Ureter (tissue), 1 donor: Measurements from ENCODE around the gene ARID3A. TPM values are rescaled to one million over a fixed set of nuclear protein-coding genes. Genes with fewer than 3 reads are reported as not detected.
A peak's percentile ranks its signal among the peaks of the same experiment; 100 is the strongest.

ENCODE experiments used
- DNase-seq: peaks from one replicate; pipeline ENCODE4 v3.0.0-alpha.2; 2020; ENCODE audit warnings: low spot score
- total RNA-seq: library from RNA; stranded (reverse); gene quantifications from one replicate; pipeline ENCODE4 v1.2.4, GENCODE V29; 2023
- donor health status: DM: yes; HTN: yes; CAD: no.

ARID3A gene
- total RNA-seq, 1 donor from 2014 or later = 8.4 TPM

DNA sequence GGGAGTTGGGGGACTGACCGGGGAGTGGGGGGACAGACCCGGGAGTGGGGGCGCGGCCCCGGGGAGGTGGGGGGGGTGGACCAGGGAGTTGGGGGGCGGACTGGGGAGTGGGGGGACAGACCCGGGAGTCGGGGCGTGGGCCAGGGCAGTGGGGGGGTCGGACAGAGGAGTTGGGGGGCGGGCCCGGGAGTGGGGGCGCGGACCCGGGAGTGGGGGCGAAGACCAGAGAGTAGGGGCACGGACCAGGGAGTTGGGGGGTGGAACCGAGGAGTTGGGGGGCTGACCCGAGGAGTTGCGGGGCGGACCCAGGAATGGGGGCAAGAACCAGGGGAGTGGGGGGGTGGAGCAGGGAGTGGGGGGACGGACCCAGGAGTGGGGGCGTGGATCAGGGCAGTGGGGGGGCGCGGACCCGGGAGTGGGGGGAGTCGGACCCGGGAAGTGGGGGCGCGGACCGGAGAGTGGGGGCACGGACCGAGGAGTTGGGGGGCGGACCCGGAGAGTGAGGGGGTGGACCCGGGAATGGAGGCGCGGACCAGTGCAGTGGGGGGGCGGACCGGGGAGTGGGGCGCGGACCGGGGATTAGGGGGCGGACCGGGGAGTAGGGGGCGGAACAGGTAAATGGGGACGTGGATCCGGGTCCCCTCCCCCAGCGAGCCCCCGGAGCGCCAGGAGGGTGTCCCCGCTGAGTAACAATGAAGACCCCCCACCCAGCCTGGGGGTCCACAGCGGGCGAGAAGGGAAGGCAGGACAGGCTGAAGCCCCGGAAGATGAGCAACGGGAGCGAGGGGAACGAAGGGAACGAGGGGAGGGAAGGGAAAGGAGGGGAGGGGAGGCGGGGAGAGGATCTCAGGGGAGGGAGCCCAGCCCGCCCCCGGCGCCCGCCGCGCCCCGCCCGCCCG lies 13.4 kb upstream of the ARID3A start:
- DNase-seq = no peak

DNA sequence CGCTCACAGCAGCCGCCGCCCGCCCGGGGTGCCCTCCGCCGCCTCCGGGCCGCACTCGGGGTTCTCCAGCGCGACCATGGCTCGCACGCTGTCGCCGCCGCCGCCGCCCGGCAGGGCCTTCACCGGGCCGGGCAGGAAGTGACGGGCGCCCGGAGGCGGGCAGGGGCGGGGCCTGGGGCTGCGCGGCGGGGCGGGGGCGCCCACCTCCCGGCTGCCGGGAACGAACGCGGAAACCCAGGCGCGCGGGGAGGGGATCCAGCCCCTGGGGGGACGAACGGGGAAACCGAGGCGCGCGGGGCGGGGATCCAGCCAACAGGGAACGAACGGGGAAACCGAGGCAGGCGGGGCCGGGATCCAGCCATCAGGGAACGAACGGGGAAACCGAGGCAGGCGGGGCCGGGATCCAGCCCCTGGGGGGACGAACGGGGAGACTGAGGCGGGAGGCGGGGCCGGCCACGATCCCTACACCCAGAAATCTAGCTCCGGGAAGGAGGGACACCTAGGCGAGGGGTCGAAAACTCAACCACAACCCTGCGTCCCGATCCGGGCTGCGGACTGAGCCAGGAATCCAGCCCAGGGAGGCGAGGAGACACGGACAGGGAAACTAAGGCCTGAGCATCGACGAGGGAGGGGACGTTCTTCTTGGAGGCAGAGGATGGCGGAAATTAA lies 12.6 kb upstream of the ARID3A start, which contains the start of gene R3HDM4:
Gene R3HDM4, minus strand, starts transcription at position 140 of the 669 bp plus-strand sequence. Its CDS starts 62 bp downstream, at position 78.
- peak; percentile 85 for DNase-seq

- DNase-seq = no peak
These were observed 9.1 kb upstream of the ARID3A start for GRCh38 chr19:916645-917322.

DNA sequence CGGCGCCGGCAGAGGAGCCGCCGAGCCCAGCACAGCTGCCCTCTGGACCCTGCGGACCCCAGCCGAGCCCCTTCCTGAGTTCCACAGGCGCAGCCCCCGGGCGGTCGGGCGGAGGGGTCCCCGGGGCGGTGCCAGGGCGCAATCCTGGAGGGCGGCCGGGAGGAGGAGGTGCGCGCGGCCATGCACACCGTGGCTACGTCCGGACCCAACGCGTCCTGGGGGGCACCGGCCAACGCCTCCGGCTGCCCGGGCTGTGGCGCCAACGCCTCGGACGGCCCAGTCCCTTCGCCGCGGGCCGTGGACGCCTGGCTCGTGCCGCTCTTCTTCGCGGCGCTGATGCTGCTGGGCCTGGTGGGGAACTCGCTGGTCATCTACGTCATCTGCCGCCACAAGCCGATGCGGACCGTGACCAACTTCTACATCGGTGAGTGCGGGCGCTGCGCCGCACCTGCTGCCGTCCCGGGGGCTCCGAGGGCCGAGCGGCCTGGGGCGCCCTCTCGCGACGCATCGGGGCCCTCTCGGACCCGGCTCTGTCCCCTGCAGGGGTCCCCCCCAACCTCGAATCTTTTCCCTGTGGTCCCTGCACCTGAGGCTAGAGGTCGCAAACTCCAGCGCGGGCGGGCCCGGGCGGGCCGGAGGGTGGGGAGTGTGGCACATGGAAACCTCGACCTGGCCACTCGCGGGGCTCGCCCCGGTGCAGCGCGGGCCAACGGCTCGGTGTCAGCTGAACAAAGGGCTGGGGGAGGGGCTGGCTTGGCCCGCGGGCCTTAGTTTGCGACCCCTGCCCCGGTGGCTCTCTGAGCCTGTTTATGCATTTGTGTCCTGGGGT lies 8.3 kb upstream of the ARID3A start, which contains the start of gene KISS1R:
Gene KISS1R, plus strand, starts transcription at position 11 of the 829 bp plus-strand sequence. Its CDS starts 170 bp downstream, at position 181.
- DNase-seq = no peak

- DNase-seq = no peak
These were observed 7.7 kb upstream of the ARID3A start for GRCh38 chr19:918152-918437.

GRCh38 chr19:918481-919198 lies 7.2 kb upstream of the ARID3A start:
- DNase-seq = no peak

- no peak for DNase-seq
These were observed 6.4 kb upstream of the ARID3A start for GRCh38 chr19:919199-920050.

GRCh38 chr19:920051-920864 lies 5.6 kb upstream of the ARID3A start:
- no peak for DNase-seq

DNA sequence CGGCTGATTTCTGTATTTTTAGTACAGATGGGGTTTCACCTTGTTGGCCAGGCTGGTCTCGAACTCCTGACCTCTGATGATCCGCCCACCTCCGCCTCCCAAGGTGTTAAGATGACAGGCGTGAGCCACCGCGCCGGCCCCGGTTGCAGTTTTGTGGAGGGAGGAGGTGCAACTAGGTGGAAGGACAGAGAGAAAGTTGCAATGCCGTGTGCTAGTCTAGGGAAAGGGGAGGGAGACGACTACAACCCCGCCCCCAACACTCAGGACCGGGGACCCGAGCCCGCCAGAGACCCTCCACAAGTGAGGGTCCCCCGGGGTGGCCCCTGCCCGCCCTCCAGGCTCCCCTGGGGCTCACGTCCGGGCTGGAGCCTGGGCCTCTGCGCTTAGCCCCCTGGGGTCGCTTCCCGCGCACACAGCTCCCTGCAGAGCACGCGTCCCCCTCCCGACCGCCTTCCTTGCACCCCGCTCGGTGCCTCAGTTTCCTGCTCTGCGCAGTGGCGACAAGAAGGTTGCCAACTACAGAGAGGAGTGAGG lies 1.2 kb upstream of the ARID3A start:
- DNase-seq = peak; percentile 51

DNA sequence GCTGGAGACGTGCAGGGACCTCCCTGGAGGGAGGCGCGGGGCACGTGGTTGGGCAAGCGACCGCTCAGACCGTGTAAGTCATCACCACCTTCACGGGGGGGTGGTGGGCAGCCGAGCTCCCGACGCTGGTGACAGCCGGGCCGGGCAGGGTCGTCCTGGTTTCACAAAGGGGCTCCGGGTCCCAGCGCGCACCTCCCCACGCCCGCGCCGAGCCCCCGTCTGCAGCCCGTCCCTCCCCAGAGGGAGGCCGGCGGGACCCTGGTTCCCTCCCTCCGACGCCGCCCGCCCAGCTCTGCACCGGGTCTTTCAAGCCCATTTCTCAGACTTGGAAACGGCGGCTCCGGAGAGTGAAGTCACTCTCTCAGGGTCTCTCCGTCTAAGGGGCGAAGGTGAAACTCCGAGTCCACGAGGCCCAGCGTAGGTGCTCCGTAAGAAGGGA lies 729 bp upstream of the ARID3A start:
- peak; percentile 60 for DNase-seq

- no peak for DNase-seq
These were observed 421 bp downstream of the ARID3A start for GRCh38 chr19:926323-926588.

GRCh38 chr19:926589-927350 lies 935 bp downstream of the ARID3A start:
- peak; percentile 74 for DNase-seq

DNA sequence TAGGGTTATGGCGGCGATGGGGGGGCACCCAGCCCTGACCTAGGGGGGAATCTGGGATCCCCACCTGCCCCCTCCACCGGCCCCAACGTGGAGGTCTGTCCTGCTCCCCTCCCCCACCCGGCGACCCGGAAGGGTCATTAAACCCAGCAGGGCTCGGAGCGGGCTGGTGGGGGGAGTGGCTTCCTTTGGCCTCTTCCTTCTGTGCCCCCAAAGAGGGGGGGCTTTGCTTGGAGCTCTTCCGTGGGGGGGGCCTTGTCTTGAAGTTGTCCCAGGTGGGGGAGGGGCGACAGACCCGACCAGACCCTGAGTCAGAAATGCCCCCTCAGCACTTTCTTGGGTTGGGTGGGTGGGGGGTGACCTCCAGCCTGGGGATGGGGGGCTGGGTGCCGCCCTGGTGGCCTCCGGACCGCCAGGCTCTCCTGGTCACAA lies 1.5 kb downstream of the ARID3A start:
- no peak for DNase-seq

- no peak for DNase-seq
These were observed 2.1 kb downstream of the ARID3A start for GRCh38 chr19:927780-928401.

- no peak for DNase-seq
These were observed 2.8 kb downstream of the ARID3A start for GRCh38 chr19:928471-929202.

DNA sequence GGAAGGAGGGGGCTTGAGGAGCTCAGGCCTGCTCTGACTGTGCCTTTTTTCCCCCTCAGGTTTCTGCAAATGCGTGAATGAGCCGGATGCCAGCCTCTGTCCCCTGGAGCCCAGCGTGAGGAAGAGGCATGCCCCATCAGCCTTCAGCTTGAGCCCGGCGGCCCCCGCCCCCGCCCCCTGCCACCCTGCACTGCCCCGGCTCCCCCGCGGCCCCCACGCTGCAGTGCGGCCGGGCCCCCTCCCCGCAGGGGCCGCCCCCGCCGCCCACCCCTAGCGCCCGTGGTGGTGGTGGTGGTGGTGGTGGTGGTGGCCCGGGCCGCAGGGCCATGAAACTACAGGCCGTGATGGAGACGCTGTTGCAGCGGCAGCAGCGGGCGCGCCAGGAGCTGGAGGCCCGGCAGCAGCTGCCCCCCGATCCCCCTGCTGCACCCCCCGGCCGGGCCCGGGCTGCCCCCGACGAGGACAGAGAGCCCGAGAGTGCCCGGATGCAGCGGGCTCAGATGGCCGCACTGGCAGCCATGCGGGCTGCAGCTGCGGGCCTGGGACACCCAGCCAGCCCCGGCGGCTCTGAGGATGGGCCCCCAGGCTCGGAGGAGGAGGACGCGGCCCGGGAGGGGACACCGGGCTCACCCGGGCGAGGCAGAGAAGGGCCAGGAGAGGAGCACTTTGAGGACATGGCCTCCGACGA lies 3.5 kb downstream of the ARID3A start:
- DNase-seq = no peak
